Endodermal cell (in vitro differentiated cells): ENCODE results near the gene RNF38. TPM values are rescaled to one million over a fixed set of nuclear protein-coding genes. Genes with fewer than 3 reads are reported as not detected.

Experiments used
- DNase-seq: peaks from one replicate; pipeline ENCODE4 v3.0.0-alpha.2; 2017
- H3K27ac ChIP-seq: 2 replicates; pipeline ENCODE4 v1.5.1; 2013; ENCODE audit warnings: mild to moderate bottlenecking, low read depth, low read length, moderate library complexity
- H3K27me3 ChIP-seq: 2 replicates; pipeline ENCODE4 v1.6.1; 2013; ENCODE audit warnings: mild to moderate bottlenecking, low read length, moderate library complexity; ENCODE audit not compliant: insufficient read depth, control insufficient read depth, poor library complexity, severe bottlenecking
- H3K36me3 ChIP-seq: 2 replicates; pipeline ENCODE4 v1.7.0; 2013; ENCODE audit warnings: mild to moderate bottlenecking, low read length, moderate library complexity; ENCODE audit not compliant: control insufficient read depth, insufficient read depth
- H3K4me1 ChIP-seq: one replicate; pipeline ENCODE4 v1.7.0; 2013; ENCODE audit warnings: low read length; ENCODE audit not compliant: control insufficient read depth, insufficient read depth
- H3K4me3 ChIP-seq: 2 replicates; pipeline ENCODE4 v1.5.1; 2013; ENCODE audit warnings: mild to moderate bottlenecking, low read length, moderate library complexity
- H3K9ac ChIP-seq: 2 replicates; pipeline ENCODE4 v1.6.1; 2013; ENCODE audit warnings: mild to moderate bottlenecking, low read length, moderate library complexity; ENCODE audit not compliant: poor library complexity, severe bottlenecking; ENCODE audit errors: extremely low read depth
- H3K9me3 ChIP-seq: 2 replicates; pipeline ENCODE4 v1.6.1; 2013; ENCODE audit warnings: mild to moderate bottlenecking, low read length, moderate library complexity; ENCODE audit not compliant: control insufficient read depth
- H3K27ac Mint-ChIP-seq: 2 replicates; pipeline ENCODE4 v1.8.0; 2020; ENCODE audit warnings: mixed read lengths
- H3K27me3 Mint-ChIP-seq: 2 replicates; pipeline ENCODE4 v1.8.0; 2021; ENCODE audit warnings: mild to moderate bottlenecking, mixed read lengths; ENCODE audit not compliant: insufficient read depth
- H3K36me3 Mint-ChIP-seq: 2 replicates; pipeline ENCODE4 v1.8.0; 2020; ENCODE audit warnings: low read depth, mixed read lengths
- H3K4me1 Mint-ChIP-seq: 2 replicates; pipeline ENCODE4 v1.8.0; 2020; ENCODE audit warnings: mixed read lengths
- H3K4me3 Mint-ChIP-seq: 2 replicates; pipeline ENCODE4 v1.8.0; 2020; ENCODE audit warnings: mild to moderate bottlenecking, moderate library complexity, mixed read lengths
- H3K9me3 Mint-ChIP-seq: 2 replicates; pipeline ENCODE4 v1.8.0; 2020; ENCODE audit warnings: mild to moderate bottlenecking, mixed read lengths
- WGBS, 2 experiments: methylation state at CpG; one replicate each; pipeline versions ENCODE4 v1.1.5 to v1.1.7; 2013; ENCODE audit warnings: missing lambda C conversion rate in 2 of 2, mixed read lengths in 1 of 2; ENCODE audit not compliant: insufficient coverage in 1 of 2, insufficient read length in 1 of 2; 5-methylcytosine and 5-hydroxymethylcytosine counted together
- total RNA-seq, 2 donors: library from RNA; stranded (reverse); fragmentation: NEBNext Ultra II Directional in 1 of 2; extraction: Animal tissue kit (Norgen Biotek cat#: 25700) in 1 of 2; gene quantifications; 2 replicates in 1 of 2; 3 replicates in 1 of 2; pipeline ENCODE4 v1.2.1, GENCODE V29; 2021
- TF ChIP-seq, protein P1 (sequence below): fragments of 200-600 bp; sonication (generic); conservative IDR thresholded peaks from 2 replicates; pipeline ENCODE4 v1.5.0; 2021; ENCODE audit warnings: antibody characterized with exemption, mild to moderate bottlenecking

RNF38 gene
- total RNA-seq, 2 donors from 2014 or later, result 47.5 to 49.7 TPM

- Mint-ChIP-seq H3K4me1 (peaks cover 39% of the 10 kb centered on the region), H3K27ac (peak overlapping the region; percentile 76), H3K4me3 (no peak overlapping the region), H3K27me3 (no peaks in the 10 kb centered on the region), H3K36me3 (no peaks in the 10 kb centered on the region), H3K9me3 (peaks cover 9% of the 10 kb centered on the region)
- no peak overlapping the region for H3K4me3 ChIP-seq
- no peak overlapping the region for H3K9ac ChIP-seq
- no peak for DNase-seq
- no peaks in the 10 kb centered on the region for H3K36me3 ChIP-seq
- H3K27ac ChIP-seq, result no peak overlapping the region
- 86 to 89% methylated on average over 8 to 14 of the region's 14 CpGs for WGBS, 2 experiments
- no peaks in the 10 kb centered on the region for H3K27me3 ChIP-seq
- H3K4me1 ChIP-seq, result peaks cover 20% of the 10 kb centered on the region
- no peaks in the 10 kb centered on the region for H3K9me3 ChIP-seq
- TF ChIP-seq, protein P1, sequence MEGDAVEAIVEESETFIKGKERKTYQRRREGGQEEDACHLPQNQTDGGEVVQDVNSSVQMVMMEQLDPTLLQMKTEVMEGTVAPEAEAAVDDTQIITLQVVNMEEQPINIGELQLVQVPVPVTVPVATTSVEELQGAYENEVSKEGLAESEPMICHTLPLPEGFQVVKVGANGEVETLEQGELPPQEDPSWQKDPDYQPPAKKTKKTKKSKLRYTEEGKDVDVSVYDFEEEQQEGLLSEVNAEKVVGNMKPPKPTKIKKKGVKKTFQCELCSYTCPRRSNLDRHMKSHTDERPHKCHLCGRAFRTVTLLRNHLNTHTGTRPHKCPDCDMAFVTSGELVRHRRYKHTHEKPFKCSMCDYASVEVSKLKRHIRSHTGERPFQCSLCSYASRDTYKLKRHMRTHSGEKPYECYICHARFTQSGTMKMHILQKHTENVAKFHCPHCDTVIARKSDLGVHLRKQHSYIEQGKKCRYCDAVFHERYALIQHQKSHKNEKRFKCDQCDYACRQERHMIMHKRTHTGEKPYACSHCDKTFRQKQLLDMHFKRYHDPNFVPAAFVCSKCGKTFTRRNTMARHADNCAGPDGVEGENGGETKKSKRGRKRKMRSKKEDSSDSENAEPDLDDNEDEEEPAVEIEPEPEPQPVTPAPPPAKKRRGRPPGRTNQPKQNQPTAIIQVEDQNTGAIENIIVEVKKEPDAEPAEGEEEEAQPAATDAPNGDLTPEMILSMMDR, result no peak
These were observed 81.8 kb downstream of the RNF38 start for GRCh38 chr9:36318212-36318802.

DNA sequence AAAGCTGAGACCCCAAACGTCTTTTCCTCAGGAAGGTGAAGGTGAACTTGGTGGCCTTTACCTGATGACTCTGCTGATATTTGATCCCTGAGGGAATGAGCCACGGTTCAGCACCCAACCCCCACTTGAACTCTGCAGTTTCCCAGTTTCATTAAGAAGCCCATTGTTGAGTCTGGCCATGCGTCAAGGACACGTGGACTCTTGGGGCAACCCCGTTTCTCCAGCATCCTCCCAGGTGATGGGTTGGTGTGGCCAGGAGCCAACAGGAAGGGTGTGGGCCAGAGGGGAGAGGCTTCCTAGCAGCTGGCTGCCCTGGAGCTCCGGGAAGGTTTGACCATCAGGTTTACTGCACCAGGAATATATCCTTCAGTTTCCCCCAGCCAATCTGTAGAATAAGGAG lies 82.3 kb downstream of the RNF38 start:
- Histone ChIP-seq H3K9ac (no peak overlapping the region), H3K4me1 (peaks cover 20% of the 10 kb centered on the region), H3K27ac (no peak overlapping the region), H3K4me3 (no peak overlapping the region), H3K36me3 (no peaks in the 10 kb centered on the region), H3K9me3 (no peaks in the 10 kb centered on the region), H3K27me3 (no peaks in the 10 kb centered on the region)
- Mint-ChIP-seq H3K27ac (peak overlapping the region; percentile 76), H3K27me3 (no peaks in the 10 kb centered on the region), H3K4me3 (no peak overlapping the region), H3K4me1 (peaks cover 39% of the 10 kb centered on the region), H3K36me3 (no peaks in the 10 kb centered on the region), H3K9me3 (peaks cover 9% of the 10 kb centered on the region)
- no peak for DNase-seq
- 61 to 75% methylated on average over 5 to 6 of the region's 6 CpGs for WGBS, 2 experiments
- TF ChIP-seq, protein P1, result no peak

DNA sequence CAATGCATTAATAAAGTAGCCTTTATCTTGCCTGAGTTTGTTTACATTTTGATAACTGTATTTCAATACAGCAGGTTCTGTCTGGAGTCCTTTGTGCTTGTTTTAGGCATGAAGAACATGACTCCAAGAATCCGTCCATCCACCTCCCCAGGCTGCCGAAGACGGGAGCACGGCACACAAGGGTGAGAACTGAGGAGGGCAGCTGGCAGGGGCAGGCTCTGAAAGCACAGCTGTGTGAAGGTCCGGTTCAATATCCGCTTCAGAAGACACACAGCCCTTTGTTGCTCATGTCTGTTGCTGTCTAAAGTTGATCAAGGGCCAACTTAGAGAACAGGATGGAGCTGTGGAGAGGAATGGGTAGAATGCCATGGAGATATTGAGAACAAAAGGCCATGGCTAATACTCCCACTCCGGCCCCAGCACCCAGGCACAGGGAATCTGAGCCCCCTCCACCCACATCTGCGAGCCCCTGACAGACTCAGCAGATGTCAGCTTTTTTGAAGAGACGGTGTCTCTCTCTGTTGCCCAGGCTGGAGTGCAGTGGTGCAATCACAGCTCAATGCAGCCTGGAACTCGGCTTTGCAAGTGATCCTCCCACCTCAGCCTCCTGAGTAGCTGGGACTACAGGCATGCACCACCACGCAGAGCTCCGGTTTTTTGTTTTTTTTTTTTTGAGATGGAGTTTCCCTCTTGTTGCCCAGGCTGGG lies 83.3 kb downstream of the RNF38 start:
- H3K4me3 Mint-ChIP-seq, result no peak overlapping the region
- Histone ChIP-seq H3K4me1 (peaks cover 20% of the 10 kb centered on the region), H3K9me3 (no peaks in the 10 kb centered on the region), H3K9ac (no peak overlapping the region), H3K27ac (no peak overlapping the region), H3K36me3 (no peaks in the 10 kb centered on the region), H3K4me3 (no peak overlapping the region), H3K27me3 (no peaks in the 10 kb centered on the region)
- H3K27me3 Mint-ChIP-seq, result no peaks in the 10 kb centered on the region
- TF ChIP-seq, protein P1, result no peak
- H3K27ac Mint-ChIP-seq, result no peak overlapping the region
- WGBS, 2 experiments, result 82 to 92% methylated on average over 9 to 12 of the region's 12 CpGs
- no peaks in the 10 kb centered on the region for H3K36me3 Mint-ChIP-seq
- no peak for DNase-seq
- peaks cover 4% of the 10 kb centered on the region for H3K9me3 Mint-ChIP-seq
- peaks cover 39% of the 10 kb centered on the region for H3K4me1 Mint-ChIP-seq
